ENCODE measurements around the gene KDM4C. TPM values are rescaled to one million over a fixed set of nuclear protein-coding genes. Genes with fewer than 3 reads are reported as not detected.

The KDM4C gene
- total RNA-seq, 1 experiment from 2014 or later = 16.8 TPM

- Histone ChIP-seq H4K20me1 (ENCODE audit: insufficient read depth) (no peaks in the 10 kb centered on the region), H3K27ac (ENCODE audit: low read depth, low read length) (no peak overlapping the region), H2AFZ (ENCODE audit: low read depth, low read length, poor library complexity, severe bottlenecking) (no peak overlapping the region), H3K79me2 (ENCODE audit: insufficient read depth, low read length) (peaks cover 36% of the 10 kb centered on the region), H3K4me3 (replicated peaks in 1 of 2; ENCODE audit: low read depth in 1 of 2, low read length in 2 of 2) (no peak overlapping the region), H3K36me3 (ENCODE audit: control insufficient read depth in 1 of 2, insufficient read depth in 2 of 2, low read length in 2 of 2) (peaks cover 2 to 4% of the 10 kb centered on the region in 2 experiments; a peak in 2 of 4 replicates), H3K9me3 (ENCODE audit: control insufficient read depth in 1 of 2, insufficient read depth in 1 of 2, low read depth in 1 of 2, low read length in 2 of 2) (no peaks in the 10 kb centered on the region), H3K9me2 (ENCODE audit: insufficient read depth) (no peaks in the 10 kb centered on the region), H3K9ac (ENCODE audit: low read length) (no peak overlapping the region), H3K4me2 (ENCODE audit: low read length) (no peak overlapping the region), H3K27me3 (ENCODE audit: insufficient read depth, low read length) (no peaks in the 10 kb centered on the region), H3K4me1 (ENCODE audit: control insufficient read depth in 1 of 2, insufficient read depth in 2 of 2, low read length in 2 of 2) (peaks cover 18 to 31% of the 10 kb centered on the region in 2 experiments)
- DNase-seq (ENCODE audit: low read depth, low spot score) = no peak
- CTCF ChIA-PET = no interaction called here
- RAD21 ChIA-PET (ENCODE audit: low non-redundant PET in 1 of 2, low total read pairs in 2 of 2, uncharacterized antibody in 2 of 2, unreplicated experiment in 2 of 2) = no interaction called here
- no TSS peak for BruUV-seq (replicated peaks)
- ATAC-seq = no peak
- TF ChIP-seq CTCF (IDR thresholded peaks at IDR 0.05 in 2 of 3, conservative IDR thresholded peaks at IDR 0.05 in 1 of 3; ENCODE audit: borderline replicate concordance in 1 of 3, insufficient read depth in 1 of 3, low read depth in 2 of 3, low read length in 2 of 3) = no peak
- TF ChIP-seq SRF (IDR thresholded peaks at IDR 0.05; ENCODE audit: low read depth) = no peak
- TF ChIP-seq POLR2AphosphoS5 (IDR thresholded peaks at IDR 0.05; ENCODE audit: low read depth, low read length) = no peak
- TF ChIP-seq ATF3 (IDR thresholded peaks at IDR 0.05) = no peak
- TF ChIP-seq RAD21 (IDR thresholded peaks at IDR 0.05; ENCODE audit: low read depth) = no peak
- no peak for TF ChIP-seq ELF1 (IDR thresholded peaks at IDR 0.05; ENCODE audit: borderline replicate concordance, low read depth)
- no peak for TF ChIP-seq YY1 (IDR thresholded peaks at IDR 0.05; ENCODE audit: extremely low read depth, insufficient replicate concordance, low read depth, low read length)
- POLR2A ChIA-PET = no interaction called here
- intact Hi-C loops (cut with micrococcal nuclease) = no loop called here
Observed at GRCh38 chr9:6790866-6791265, 33.1 kb downstream of the KDM4C start.

GRCh38 chr9:6793203-6793602, 35.4 kb downstream of the KDM4C start:
- Histone ChIP-seq H3K9ac (ENCODE audit: low read length) (no peak overlapping the region), H3K27me3 (ENCODE audit: insufficient read depth, low read length) (no peaks in the 10 kb centered on the region), H3K9me3 (ENCODE audit: control insufficient read depth in 1 of 2, insufficient read depth in 1 of 2, low read depth in 1 of 2, low read length in 2 of 2) (no peaks in the 10 kb centered on the region), H3K4me3 (replicated peaks in 1 of 2; ENCODE audit: low read depth in 1 of 2, low read length in 2 of 2) (no peak overlapping the region), H3K4me1 (ENCODE audit: control insufficient read depth in 1 of 2, insufficient read depth in 2 of 2, low read length in 2 of 2) (peaks cover 7 to 14% of the 10 kb centered on the region in 2 experiments), H3K36me3 (ENCODE audit: control insufficient read depth in 1 of 2, insufficient read depth in 2 of 2, low read length in 2 of 2) (peaks cover 2 to 4% of the 10 kb centered on the region in 2 experiments; a peak in 2 of 4 replicates), H3K79me2 (ENCODE audit: insufficient read depth, low read length) (peaks cover 19% of the 10 kb centered on the region), H4K20me1 (ENCODE audit: insufficient read depth) (no peaks in the 10 kb centered on the region), H2AFZ (ENCODE audit: low read depth, low read length, poor library complexity, severe bottlenecking) (no peak overlapping the region), H3K9me2 (ENCODE audit: insufficient read depth) (no peaks in the 10 kb centered on the region), H3K27ac (ENCODE audit: low read depth, low read length) (no peak overlapping the region), H3K4me2 (ENCODE audit: low read length) (no peak overlapping the region)
- intact Hi-C loops (cut with micrococcal nuclease) = no loop called here
- ChIA-PET RAD21 (ENCODE audit: low non-redundant PET in 1 of 2, low total read pairs in 2 of 2, uncharacterized antibody in 2 of 2, unreplicated experiment in 2 of 2) (no interaction called here), POLR2A (no interaction called here), CTCF (no interaction called here)
- ATAC-seq (no peak), DNase-seq (ENCODE audit: low read depth, low spot score) (no peak)
- BruUV-seq (replicated peaks) = no TSS peak
- TF ChIP-seq JUND (IDR thresholded peaks at IDR 0.05) (no peak), ZFX (IDR thresholded peaks at IDR 0.05) (no peak), ELF1 (IDR thresholded peaks at IDR 0.05; ENCODE audit: borderline replicate concordance, low read depth) (no peak), ZBTB33 (IDR thresholded peaks at IDR 0.05; ENCODE audit: extremely low read depth, insufficient replicate concordance, low read length) (no peak), YY1 (IDR thresholded peaks at IDR 0.05; ENCODE audit: extremely low read depth, insufficient replicate concordance, low read depth, low read length) (no peak), POLR2A (IDR thresholded peaks at IDR 0.05; ENCODE audit: borderline replicate concordance, extremely low read depth, insufficient read depth, insufficient read length) (no peak), CBX3 (IDR thresholded peaks at IDR 0.05; ENCODE audit: low read depth) (no peak), EZH2 (IDR thresholded peaks at IDR 0.05) (no peak), MAX (IDR thresholded peaks at IDR 0.05) (no peak), EGR1 (IDR thresholded peaks at IDR 0.05; ENCODE audit: low read depth) (no peak), EZH2phosphoT487 (IDR thresholded peaks at IDR 0.05; ENCODE audit: borderline replicate concordance) (no peak)
